ENCODE data around the gene OVCH2. TPM values are rescaled to one million over a fixed set of nuclear protein-coding genes. Genes with fewer than 3 reads are reported as not detected.

OVCH2 gene
- total and polyA plus RNA-seq, 4 donors = not detected

GRCh38 chr11:7696424-7696823 is 9.9 kb downstream of the OVCH2 start:
- Histone ChIP-seq H3K4me1 (ENCODE audit: control insufficient read depth in 4 of 4, insufficient read depth in 4 of 4, low read length in 3 of 4) (peaks cover 0 to 4% (median 3%) of the 10 kb centered on the region in 4 donors), H3K9me3 (ENCODE audit: control insufficient read depth in 4 of 4, low read length in 3 of 4) (no peaks in the 10 kb centered on the region), H3K27ac (ENCODE audit: low read depth in 1 of 2, low read length in 2 of 2) (no peak overlapping the region), H3K9ac (ENCODE audit: low read depth in 1 of 2, low read length in 2 of 2) (no peak overlapping the region), H3K27me3 (ENCODE audit: control insufficient read depth in 4 of 4, insufficient read depth in 4 of 4, low read length in 3 of 4) (no peaks in the 10 kb centered on the region), H3K4me3 (ENCODE audit: low read depth in 1 of 3, low read length in 3 of 3) (no peak overlapping the region), H3K36me3 (ENCODE audit: control insufficient read depth in 4 of 4, insufficient read depth in 3 of 4, low read depth in 1 of 4, low read length in 3 of 4) (no peaks in the 10 kb centered on the region)
- 79% methylated on average over 5 of the region's 5 CpGs for WGBS
- no peak for TF ChIP-seq HNF4G (IDR thresholded peaks at IDR 0.05)
- no peak for TF ChIP-seq SP1 (IDR thresholded peaks at IDR 0.05)
- no peak for TF ChIP-seq FOXA1 (IDR thresholded peaks at IDR 0.05)
- TF ChIP-seq GABPA (IDR thresholded peaks at IDR 0.05 in 1 of 2, conservative IDR thresholded peaks at IDR 0.05 in 1 of 2) = no peak
- TF ChIP-seq RXRA (IDR thresholded peaks at IDR 0.05) = no peak
- no peak for TF ChIP-seq NR2F2 (IDR thresholded peaks at IDR 0.05)
- TF ChIP-seq JUND (IDR thresholded peaks at IDR 0.05) = no peak
- TF ChIP-seq FOXA2 (IDR thresholded peaks at IDR 0.05) = no peak
- no peak for TF ChIP-seq MAX (IDR thresholded peaks at IDR 0.05)
- TF ChIP-seq HNF4A (conservative IDR thresholded peaks at IDR 0.05) = no peak
- TF ChIP-seq CTCF (IDR thresholded peaks at IDR 0.05; ENCODE audit: low read depth, low read length, missing input control) = no peak
- no peak for TF ChIP-seq REST (IDR thresholded peaks at IDR 0.05)
- no peak for TF ChIP-seq EGR1 (IDR thresholded peaks at IDR 0.05; ENCODE audit: low read depth in 2 of 2)
- no peak for TF ChIP-seq ATF3 (IDR thresholded peaks at IDR 0.05)
- no peak for TF ChIP-seq RAD21 (IDR thresholded peaks at IDR 0.05)
- DNase-seq (ENCODE audit: low spot score) = no peak

GRCh38 chr11:7694235-7694634 is 12.0 kb downstream of the OVCH2 start:
- Histone ChIP-seq H3K4me1 (ENCODE audit: control insufficient read depth in 4 of 4, insufficient read depth in 4 of 4, low read length in 3 of 4) (peaks cover 0 to 4% (median 3%) of the 10 kb centered on the region in 4 donors), H3K36me3 (ENCODE audit: control insufficient read depth in 4 of 4, insufficient read depth in 3 of 4, low read depth in 1 of 4, low read length in 3 of 4) (no peaks in the 10 kb centered on the region), H3K9ac (ENCODE audit: low read depth in 1 of 2, low read length in 2 of 2) (no peak overlapping the region), H3K27ac (ENCODE audit: low read depth in 1 of 2, low read length in 2 of 2) (no peak overlapping the region), H3K27me3 (ENCODE audit: control insufficient read depth in 4 of 4, insufficient read depth in 4 of 4, low read length in 3 of 4) (no peaks in the 10 kb centered on the region), H3K4me3 (ENCODE audit: low read depth in 1 of 3, low read length in 3 of 3) (peak overlapping the region in 1 of 3 donors; percentile 17), H3K9me3 (ENCODE audit: control insufficient read depth in 4 of 4, low read length in 3 of 4) (no peaks in the 10 kb centered on the region)
- TF ChIP-seq REST (IDR thresholded peaks at IDR 0.05) (no peak), MAX (IDR thresholded peaks at IDR 0.05) (no peak)
- 66% methylated on average over 3 of the region's 3 CpGs for WGBS
- no peak for DNase-seq (ENCODE audit: low spot score)
